ENCODE data around the gene ALDH3B1. TPM values are rescaled to one million over a fixed set of nuclear protein-coding genes. Genes with fewer than 3 reads are reported as not detected.

Gene ALDH3B1
- total RNA-seq, 1 donor from 2014 or later: 1.3 TPM

GRCh38 chr11:68013611-68014156 lies 3.6 kb downstream of the ALDH3B1 start:
- peak overlapping the region; percentile 78 for H3K9ac ChIP-seq (ENCODE audit: low read length)

GRCh38 chr11:68014157-68014946 lies 4.2 kb downstream of the ALDH3B1 start:
- no peaks in the 10 kb centered on the region for H3K27me3 ChIP-seq (ENCODE audit: insufficient read depth, low read length)
- H3K4me3 ChIP-seq (ENCODE audit: insufficient read depth, low read depth, low read length): no peak overlapping the region
- H3K27ac Mint-ChIP-seq (ENCODE audit: unreplicated experiment): peak overlapping the region; percentile 26
- H3K9me3 ChIP-seq (ENCODE audit: insufficient read depth, low read depth, low read length): no peaks in the 10 kb centered on the region
- TF ChIP-seq EZH2 (IDR thresholded peaks at IDR 0.05; ENCODE audit: insufficient read depth, low read length) (no peak), CTCF (IDR thresholded peaks at IDR 0.05; ENCODE audit: insufficient read depth, low read depth, low read length) (no peak)
- H3K27me3 Mint-ChIP-seq (ENCODE audit: low read depth, unreplicated experiment): peaks cover 4% of the 10 kb centered on the region
- no peak for FAIRE-seq
- H3K79me2 ChIP-seq (ENCODE audit: insufficient read depth, low read length): peaks cover 16% of the 10 kb centered on the region
- H3K36me3 ChIP-seq (ENCODE audit: insufficient read depth, low read length): no peaks in the 10 kb centered on the region
- no peaks in the 10 kb centered on the region for H3K9me3 Mint-ChIP-seq (ENCODE audit: unreplicated experiment)
- peak overlapping the region; percentile 22 for H2AFZ ChIP-seq (ENCODE audit: low read depth, low read length)
- H4K20me1 ChIP-seq (ENCODE audit: insufficient read depth, low read length): no peaks in the 10 kb centered on the region
- H3K9ac ChIP-seq (ENCODE audit: low read length): peak overlapping the region; percentile 78
- H3K4me3 Mint-ChIP-seq (ENCODE audit: unreplicated experiment): peak overlapping the region; percentile 50
- H3K27ac ChIP-seq (ENCODE audit: low read depth, low read length): peak overlapping the region; percentile 96
- H3K4me2 ChIP-seq (ENCODE audit: low read length): peak overlapping the region; percentile 70
- H3K4me1 Mint-ChIP-seq (ENCODE audit: low read depth, unreplicated experiment): peaks cover 19% of the 10 kb centered on the region
- H3K4me1 ChIP-seq (ENCODE audit: insufficient read depth, low read length): peaks cover 54% of the 10 kb centered on the region
- DNase-seq (ENCODE audit: low read depth): peak; percentile 73
- peaks cover 2% of the 10 kb centered on the region for H3K36me3 Mint-ChIP-seq (ENCODE audit: low read depth, unreplicated experiment)

More at GRCh38 chr11:68013611-68014156, 3.6 kb downstream of the ALDH3B1 start:
- H3K4me2 ChIP-seq (ENCODE audit: low read length): peak overlapping the region; percentile 70
- H3K36me3 Mint-ChIP-seq (ENCODE audit: low read depth, unreplicated experiment): peaks cover 2% of the 10 kb centered on the region
- no peaks in the 10 kb centered on the region for H3K27me3 ChIP-seq (ENCODE audit: insufficient read depth, low read length)
- no peaks in the 10 kb centered on the region for H4K20me1 ChIP-seq (ENCODE audit: insufficient read depth, low read length)
- H2AFZ ChIP-seq (ENCODE audit: low read depth, low read length): no peak overlapping the region
- peaks cover 21% of the 10 kb centered on the region for H3K4me1 Mint-ChIP-seq (ENCODE audit: low read depth, unreplicated experiment)
- peak overlapping the region; percentile 94 for H3K27ac Mint-ChIP-seq (ENCODE audit: unreplicated experiment)
- H3K4me3 ChIP-seq (ENCODE audit: insufficient read depth, low read depth, low read length): peak overlapping the region; percentile 18
- H3K4me1 ChIP-seq (ENCODE audit: insufficient read depth, low read length): peaks cover 58% of the 10 kb centered on the region
- DNase-seq (ENCODE audit: low read depth): no peak
- no peak for TF ChIP-seq EZH2 (IDR thresholded peaks at IDR 0.05; ENCODE audit: insufficient read depth, low read length)
- H3K4me3 Mint-ChIP-seq (ENCODE audit: unreplicated experiment): peak overlapping the region; percentile 50
- no peak for FAIRE-seq
- peaks cover 4% of the 10 kb centered on the region for H3K27me3 Mint-ChIP-seq (ENCODE audit: low read depth, unreplicated experiment)
- no peaks in the 10 kb centered on the region for H3K9me3 Mint-ChIP-seq (ENCODE audit: unreplicated experiment)
- peaks cover 16% of the 10 kb centered on the region for H3K79me2 ChIP-seq (ENCODE audit: insufficient read depth, low read length)
- H3K27ac ChIP-seq (ENCODE audit: low read depth, low read length): peak overlapping the region; percentile 96
- H3K9me3 ChIP-seq (ENCODE audit: insufficient read depth, low read depth, low read length): no peaks in the 10 kb centered on the region
- H3K36me3 ChIP-seq (ENCODE audit: insufficient read depth, low read length): no peaks in the 10 kb centered on the region

DNA sequence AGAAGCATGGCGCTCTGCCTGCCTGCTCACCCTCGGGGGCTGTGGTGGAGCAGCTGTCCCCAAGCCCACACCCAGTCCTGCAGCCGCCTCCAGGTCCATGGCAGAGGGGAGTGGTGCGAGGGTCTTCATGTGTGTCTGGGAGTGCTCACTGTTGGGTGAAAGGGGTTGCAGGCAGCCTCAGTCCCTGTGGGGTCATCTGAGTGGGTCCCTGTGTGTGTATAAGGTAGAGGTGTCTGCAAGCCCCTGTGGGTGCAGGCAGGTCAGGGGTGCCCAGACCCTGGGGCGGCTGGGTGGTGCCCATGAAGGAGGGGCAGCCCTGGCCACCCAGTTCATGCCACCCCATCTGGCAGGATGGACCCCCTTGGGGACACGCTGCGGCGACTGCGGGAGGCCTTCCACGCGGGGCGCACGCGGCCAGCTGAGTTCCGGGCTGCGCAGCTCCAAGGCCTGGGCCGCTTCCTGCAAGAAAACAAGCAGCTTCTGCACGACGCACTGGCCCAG lies 4.9 kb downstream of the ALDH3B1 start:
- Mint-ChIP-seq H3K4me1 (ENCODE audit: low read depth, unreplicated experiment) (peaks cover 15% of the 10 kb centered on the region), H3K4me3 (ENCODE audit: unreplicated experiment) (no peak overlapping the region), H3K27me3 (ENCODE audit: low read depth, unreplicated experiment) (peaks cover 4% of the 10 kb centered on the region), H3K27ac (ENCODE audit: unreplicated experiment) (no peak overlapping the region), H3K36me3 (ENCODE audit: low read depth, unreplicated experiment) (peaks cover 2% of the 10 kb centered on the region), H3K9me3 (ENCODE audit: unreplicated experiment) (no peaks in the 10 kb centered on the region)
- H3K9ac ChIP-seq (ENCODE audit: low read length): peak overlapping the region; percentile 78
- peak overlapping the region; percentile 70 for H3K4me2 ChIP-seq (ENCODE audit: low read length)
- no peak overlapping the region for H3K4me3 ChIP-seq (ENCODE audit: insufficient read depth, low read depth, low read length)
- no peaks in the 10 kb centered on the region for H4K20me1 ChIP-seq (ENCODE audit: insufficient read depth, low read length)
- no peak overlapping the region for H2AFZ ChIP-seq (ENCODE audit: low read depth, low read length)
- no peaks in the 10 kb centered on the region for H3K36me3 ChIP-seq (ENCODE audit: insufficient read depth, low read length)
- H3K27ac ChIP-seq (ENCODE audit: low read depth, low read length): no peak overlapping the region
- H3K27me3 ChIP-seq (ENCODE audit: insufficient read depth, low read length): no peaks in the 10 kb centered on the region
- H3K79me2 ChIP-seq (ENCODE audit: insufficient read depth, low read length): peaks cover 16% of the 10 kb centered on the region
- FAIRE-seq (no peak), DNase-seq (ENCODE audit: low read depth) (no peak)
- no peak for TF ChIP-seq CTCF (IDR thresholded peaks at IDR 0.05; ENCODE audit: insufficient read depth, low read depth, low read length)
- TF ChIP-seq EZH2 (IDR thresholded peaks at IDR 0.05; ENCODE audit: insufficient read depth, low read length): no peak
- no peaks in the 10 kb centered on the region for H3K9me3 ChIP-seq (ENCODE audit: insufficient read depth, low read depth, low read length)
- H3K4me1 ChIP-seq (ENCODE audit: insufficient read depth, low read length): peaks cover 48% of the 10 kb centered on the region
